ENCODE results near the gene EPAS1. TPM values are rescaled to one million over a fixed set of nuclear protein-coding genes. Genes with fewer than 3 reads are reported as not detected.

EPAS1 gene
- total RNA-seq, 1 experiment from 2014 or later: 43.2 TPM

- Histone ChIP-seq H3K27ac (ENCODE audit: low read length) (peak overlapping the region; percentile 65), H3K4me3 (ENCODE audit: low read length) (no peak overlapping the region), H3K4me1 (ENCODE audit: insufficient read depth, low read length) (peaks cover 27% of the 10 kb centered on the region), H3K9me3 (ENCODE audit: low read length) (no peaks in the 10 kb centered on the region), H3K9ac (ENCODE audit: low read length) (no peak overlapping the region), H4K20me1 (ENCODE audit: low read length) (peaks cover 4% of the 10 kb centered on the region; the same call in 1 of the 2 replicates), H3K27me3 (ENCODE audit: low read length) (no peaks in the 10 kb centered on the region), H3K79me2 (ENCODE audit: low read length) (peaks cover 84% of the 10 kb centered on the region), H3K9me2 (replicated peaks; ENCODE audit: low read length) (no peaks in the 10 kb centered on the region), H3K4me2 (ENCODE audit: low read length) (peak overlapping the region; percentile 56; the same call in 1 of the 2 replicates), H3K36me3 (ENCODE audit: low read depth, low read length) (no peaks in the 10 kb centered on the region), H2AFZ (ENCODE audit: low read length) (no peak overlapping the region), H3F3A (ENCODE audit: low read length, unreplicated experiment) (no peaks in the 10 kb centered on the region)
- ATAC-seq (peak; percentile 55), DNase-seq (no peak)
- intact Hi-C loops (cut with micrococcal nuclease): loop anchor here (2.0 kb wide), 1 partner anchor 22 kb away; no protein-coding TSS in a partner anchor
- POLR2A ChIA-PET (ENCODE audit: unreplicated experiment): no interaction called here
- CTCF ChIA-PET: no interaction called here
- TF ChIP-seq EZH2phosphoT487 (IDR thresholded peaks at IDR 0.05; ENCODE audit: borderline replicate concordance, low read length) (no peak), EZH2 (IDR thresholded peaks at IDR 0.05; ENCODE audit: low read length, unreplicated experiment) (no peak), CTCF (conservative IDR thresholded peaks at IDR 0.05; ENCODE audit: low read depth, low read length) (no peak)
- BruUV-seq (replicated peaks): no TSS peak
Measured at GRCh38 chr2:46336283-46336959, 39.2 kb downstream of the EPAS1 start.

- ChIA-PET CTCF (interaction anchor here (0.5 kb wide), 1 partner anchor 516 kb away, joined by 3 read pairs; no protein-coding TSS in a partner anchor), POLR2A (ENCODE audit: unreplicated experiment) (no interaction called here)
- intact Hi-C loops (cut with micrococcal nuclease): loop anchor here (2.0 kb wide), 1 partner anchor 23 kb away; no protein-coding TSS in a partner anchor
- H3K36me3 ChIP-seq (ENCODE audit: low read depth, low read length): no peaks in the 10 kb centered on the region
- TF ChIP-seq CTCF (conservative IDR thresholded peaks at IDR 0.05; ENCODE audit: low read depth, low read length) (no peak), EZH2 (IDR thresholded peaks at IDR 0.05; ENCODE audit: low read length, unreplicated experiment) (no peak), EZH2phosphoT487 (IDR thresholded peaks at IDR 0.05; ENCODE audit: borderline replicate concordance, low read length) (no peak)
- no peak overlapping the region for H3K27ac ChIP-seq (ENCODE audit: low read length)
- no peaks in the 10 kb centered on the region for H3K27me3 ChIP-seq (ENCODE audit: low read length)
- H3K4me2 ChIP-seq (ENCODE audit: low read length): no peak overlapping the region
- BruUV-seq (replicated peaks): no TSS peak
- no peak for ATAC-seq
- no peaks in the 10 kb centered on the region for H3K9me2 ChIP-seq (replicated peaks; ENCODE audit: low read length)
- H4K20me1 ChIP-seq (ENCODE audit: low read length): peaks cover 4% of the 10 kb centered on the region; the same call in 1 of the 2 replicates
- H3K4me3 ChIP-seq (ENCODE audit: low read length): no peak overlapping the region
- no peaks in the 10 kb centered on the region for H3K9me3 ChIP-seq (ENCODE audit: low read length)
- H3K9ac ChIP-seq (ENCODE audit: low read length): no peak overlapping the region
- no peak overlapping the region for H2AFZ ChIP-seq (ENCODE audit: low read length)
- no peaks in the 10 kb centered on the region for H3F3A ChIP-seq (ENCODE audit: low read length, unreplicated experiment)
- peaks cover 84% of the 10 kb centered on the region for H3K79me2 ChIP-seq (ENCODE audit: low read length)
- peaks cover 27% of the 10 kb centered on the region for H3K4me1 ChIP-seq (ENCODE audit: insufficient read depth, low read length)
- DNase-seq: no peak
Measured at GRCh38 chr2:46337208-46337994, 40.2 kb downstream of the EPAS1 start.
